ENCODE results near the gene IFFO2.

Gene IFFO2

DNA sequence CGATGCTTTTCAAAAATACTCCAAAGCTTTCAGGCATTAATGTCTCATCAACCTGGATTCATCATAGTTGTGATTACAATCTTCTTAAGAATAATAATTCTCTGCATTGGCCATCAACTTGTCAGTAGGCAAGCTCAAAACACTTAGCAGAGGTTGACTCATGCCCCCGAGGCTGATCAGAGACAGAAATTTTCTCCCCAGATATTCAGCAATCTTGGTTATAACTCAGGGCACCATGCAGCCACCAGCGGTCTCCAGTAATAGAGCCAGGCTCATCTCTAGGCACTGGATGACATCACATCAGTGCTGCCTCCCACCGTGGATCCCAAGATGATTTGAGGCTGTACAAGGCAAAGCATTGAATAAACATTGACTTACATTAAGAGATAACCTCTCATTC is 14.3 kb upstream of the IFFO2 start:
- no peak for DNase-seq

DNA sequence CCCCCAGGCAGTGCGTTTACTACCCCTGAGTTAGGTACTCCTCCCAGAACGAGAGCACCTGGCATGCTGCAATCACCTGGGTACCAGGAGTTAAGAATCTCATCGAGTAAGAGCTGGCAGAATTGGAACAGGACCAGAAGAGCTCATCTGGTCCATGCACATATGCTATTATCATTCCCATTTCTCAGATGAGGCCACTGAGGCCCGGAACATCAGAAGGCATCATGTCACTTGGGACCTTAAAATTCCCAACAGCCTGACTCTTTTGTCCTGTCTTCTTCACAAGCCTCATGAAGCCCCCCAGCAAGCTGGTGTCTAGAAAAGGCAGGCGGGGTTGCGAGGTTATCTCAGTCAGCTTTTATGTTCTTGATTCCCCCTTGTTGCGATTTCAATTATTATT is 13.9 kb upstream of the IFFO2 start:
- no peak for DNase-seq

DNA sequence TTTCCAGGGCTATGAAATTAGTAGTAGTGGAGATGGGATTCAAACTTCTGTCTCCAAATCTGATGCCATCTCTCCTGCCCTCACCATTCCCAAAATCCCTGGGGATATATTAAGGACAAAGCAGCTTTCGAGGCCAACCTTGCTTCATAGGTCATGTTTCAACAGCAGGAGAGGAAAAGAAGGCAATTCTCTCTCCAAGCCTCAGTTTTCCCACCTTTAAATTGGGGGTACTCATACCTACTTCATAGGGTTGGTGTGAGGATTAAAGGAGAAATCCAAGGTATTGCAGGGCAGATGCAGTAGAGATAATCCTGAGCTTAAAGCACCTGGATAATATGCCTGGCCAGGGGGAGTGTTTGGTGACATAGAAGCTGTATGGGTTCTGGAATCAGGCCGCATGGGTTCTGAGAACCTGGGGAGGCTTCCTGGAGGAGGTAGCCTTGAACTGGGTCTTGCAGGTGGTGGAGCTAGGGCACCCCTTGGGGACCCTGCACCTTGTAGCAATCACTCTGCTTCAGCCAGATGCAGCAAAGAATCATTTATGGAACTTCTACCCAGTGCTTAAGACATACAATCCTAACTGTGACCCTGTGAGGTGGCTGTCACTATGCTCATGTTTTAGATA is 10.7 kb upstream of the IFFO2 start:
- DNase-seq: no peak

DNA sequence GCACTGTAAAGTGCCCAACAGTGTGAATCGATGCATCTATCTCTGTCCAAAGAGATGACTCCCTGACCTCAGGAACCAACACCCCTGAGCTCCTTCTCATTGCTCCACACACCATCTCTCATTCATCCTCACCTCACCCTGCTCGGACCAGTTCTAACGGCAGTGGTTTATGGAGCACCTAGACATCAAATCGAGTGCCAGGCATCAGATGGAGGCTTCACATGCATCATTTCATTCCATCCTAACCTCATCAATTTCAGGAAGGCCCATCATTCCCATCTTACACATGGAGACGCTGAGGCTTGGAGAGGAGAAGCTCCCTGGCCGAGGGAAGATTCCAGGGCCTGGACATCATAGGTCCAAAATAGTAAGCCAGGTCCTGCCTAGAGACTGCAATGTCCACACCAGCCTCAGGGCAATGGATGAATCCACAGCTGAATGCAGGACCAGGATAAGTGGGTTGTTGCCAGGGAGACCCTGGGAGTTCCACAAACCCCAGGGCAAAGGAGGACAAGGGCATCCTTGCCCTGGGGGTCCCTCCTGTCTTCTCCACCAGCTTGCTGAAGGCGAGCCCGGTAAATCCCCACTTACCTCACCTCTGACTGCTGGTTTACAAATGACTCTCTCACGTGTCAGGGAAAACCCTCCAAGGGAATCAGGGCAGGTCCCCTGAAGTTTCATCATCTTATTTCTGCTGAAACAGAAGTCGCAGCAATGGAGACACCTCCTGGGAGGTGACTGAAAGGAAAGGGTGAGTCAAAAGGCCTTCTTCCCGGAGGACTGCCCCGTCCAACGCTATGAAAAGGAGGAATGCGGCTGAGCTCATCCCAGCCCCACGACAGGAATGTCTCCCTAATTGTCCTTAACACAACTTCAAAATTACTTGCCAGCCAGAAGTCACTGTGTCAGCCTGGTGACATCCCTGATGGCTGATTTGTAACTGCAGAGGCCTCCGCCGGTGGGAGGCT is 9.0 kb upstream of the IFFO2 start:
- no peak for DNase-seq

DNA sequence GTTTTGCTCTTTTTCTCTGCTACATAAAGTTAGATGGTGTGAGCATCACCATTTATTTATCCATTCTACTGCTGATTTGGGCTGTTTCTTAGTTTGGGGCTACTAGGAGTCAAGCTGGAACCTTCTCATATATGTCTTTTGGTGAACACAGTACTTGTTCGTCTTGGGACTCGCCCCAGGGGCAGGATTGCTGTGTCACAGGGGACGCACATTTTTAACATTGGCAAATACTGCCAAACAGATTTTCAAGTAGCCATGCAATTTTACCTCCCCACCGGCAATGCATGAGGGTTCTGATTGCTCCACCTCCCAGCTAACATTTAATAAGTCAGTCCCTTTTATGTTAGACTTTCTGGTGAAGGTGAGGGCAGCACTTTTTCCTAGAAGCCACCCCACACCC is 7.5 kb upstream of the IFFO2 start:
- DNase-seq: no peak

DNA sequence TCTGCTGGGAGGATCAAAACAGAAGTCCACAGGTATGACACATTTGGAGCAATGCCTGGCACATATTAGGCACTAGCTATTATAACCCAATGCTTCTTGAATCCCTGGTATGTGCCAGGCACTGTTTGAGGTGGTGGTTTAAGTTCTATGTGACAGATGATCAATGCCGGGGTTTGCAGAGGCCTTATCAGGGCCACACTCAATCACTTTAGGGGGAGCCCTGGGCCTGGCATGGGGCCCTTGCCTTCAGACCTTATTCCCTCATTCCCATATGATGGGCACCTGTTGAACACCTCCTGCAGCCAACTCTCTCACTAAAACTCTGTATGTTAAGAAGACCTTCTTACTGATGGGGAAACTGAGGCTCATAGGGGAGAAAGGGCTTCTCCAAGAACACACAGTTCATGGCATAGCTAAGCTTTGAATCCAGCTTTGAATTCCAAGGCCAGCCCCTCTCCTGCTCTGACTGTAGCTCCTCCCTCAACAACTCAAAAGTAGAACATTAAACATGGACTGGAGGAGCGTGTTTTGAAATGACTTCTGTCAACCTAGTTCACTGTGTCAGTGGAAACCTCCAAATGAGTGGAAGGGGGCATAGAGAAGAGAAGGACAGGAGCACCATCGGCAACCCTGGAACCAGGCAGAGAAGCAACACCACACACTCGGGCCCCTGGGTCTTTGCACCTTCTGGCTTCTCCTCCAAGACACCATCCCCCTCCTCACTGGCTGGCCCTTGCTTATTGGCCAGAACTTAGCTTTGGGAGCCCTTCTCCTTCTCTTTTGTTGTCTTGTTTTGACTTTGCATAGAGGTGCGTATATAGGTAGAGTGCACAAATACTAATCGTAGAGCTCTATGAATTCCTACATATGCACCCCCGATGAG is 6.6 kb upstream of the IFFO2 start:
- no peak for DNase-seq

DNA sequence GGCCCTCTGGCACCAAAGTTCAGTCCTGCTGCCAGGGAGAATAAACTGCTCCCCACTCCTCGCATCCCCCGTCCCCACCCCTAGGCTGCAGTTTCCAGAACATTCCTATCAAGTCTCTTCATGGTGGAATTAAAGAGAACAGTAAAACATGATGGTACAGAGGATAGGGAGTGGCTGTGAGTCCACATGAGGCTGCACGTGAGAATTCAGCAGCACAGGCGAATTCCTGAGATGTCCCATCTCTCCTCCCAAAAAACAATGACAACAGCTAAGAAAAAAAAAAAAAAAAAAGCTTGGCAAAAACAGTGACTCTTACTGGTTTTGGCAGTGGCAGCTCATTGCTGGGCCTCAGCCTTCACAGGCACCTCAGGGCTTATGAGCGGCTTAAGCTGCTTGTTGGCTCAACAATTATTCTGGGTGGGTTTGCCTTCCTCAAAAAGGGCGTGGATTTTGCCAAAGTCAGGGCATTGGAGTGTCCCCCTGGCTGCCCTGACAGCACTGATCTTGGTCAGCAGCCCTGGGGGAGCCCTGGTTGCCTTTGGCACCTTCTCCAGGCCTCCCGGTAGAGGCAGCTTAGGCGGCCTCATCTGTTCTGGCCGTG is 5.7 kb upstream of the IFFO2 start:
- DNase-seq: no peak

DNA sequence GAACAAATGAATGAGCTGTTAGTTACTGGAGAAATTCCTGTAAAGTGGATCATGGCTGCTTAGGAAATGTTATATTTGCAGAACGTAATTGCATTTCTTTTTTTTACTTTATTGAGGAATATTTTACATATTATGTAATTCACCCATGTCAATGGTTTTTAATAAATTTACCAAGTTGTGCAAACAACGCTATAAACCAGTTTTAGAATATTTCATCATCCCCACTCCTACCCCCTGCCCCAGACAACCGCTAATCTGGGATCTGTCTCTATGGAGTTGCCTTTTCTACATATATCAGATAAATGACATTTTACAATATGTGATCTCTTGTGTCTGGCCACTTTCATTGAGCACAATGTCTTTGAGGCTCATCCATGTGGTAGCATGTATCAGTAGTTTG is 4.3 kb upstream of the IFFO2 start:
- DNase-seq: no peak

DNA sequence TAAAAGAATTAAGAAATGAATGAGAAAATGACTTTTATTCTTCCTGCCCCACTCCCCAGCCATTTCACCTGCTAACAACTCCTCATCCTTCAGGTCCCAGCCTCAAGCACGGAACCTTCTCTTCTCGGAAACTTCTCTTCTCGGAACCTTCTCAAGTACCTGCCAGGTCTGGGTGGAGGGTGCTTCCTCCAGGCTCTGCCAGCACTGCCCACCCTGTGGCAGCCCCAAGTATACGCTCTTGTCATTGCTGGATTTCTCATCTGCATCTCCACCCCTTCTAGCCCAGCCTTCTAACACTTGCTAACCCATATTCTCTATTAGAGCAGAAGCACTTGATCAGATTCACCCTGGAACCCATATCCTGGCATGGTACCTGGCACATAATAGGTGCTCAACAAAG is 3.9 kb upstream of the IFFO2 start:
- DNase-seq: no peak

DNA sequence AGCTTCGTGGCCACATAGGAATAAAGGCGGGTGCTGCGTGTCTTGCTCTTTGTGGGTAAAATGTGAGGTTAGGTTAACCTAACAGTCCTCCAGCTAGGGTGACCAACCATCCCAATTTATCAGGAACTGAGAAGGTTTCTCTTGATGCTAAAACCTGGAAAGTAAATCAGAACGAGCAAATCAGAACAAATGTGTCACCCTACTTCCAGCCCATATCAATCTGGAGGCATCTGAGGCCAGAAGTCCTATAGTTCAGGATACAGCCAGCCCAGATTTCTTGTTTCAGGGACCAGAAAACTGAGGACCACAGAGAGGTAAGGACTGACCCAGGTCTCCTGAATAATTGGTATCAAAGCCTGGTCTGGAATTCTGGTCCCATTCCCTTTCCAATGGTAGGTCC is 3.1 kb upstream of the IFFO2 start:
- DNase-seq: no peak

DNA sequence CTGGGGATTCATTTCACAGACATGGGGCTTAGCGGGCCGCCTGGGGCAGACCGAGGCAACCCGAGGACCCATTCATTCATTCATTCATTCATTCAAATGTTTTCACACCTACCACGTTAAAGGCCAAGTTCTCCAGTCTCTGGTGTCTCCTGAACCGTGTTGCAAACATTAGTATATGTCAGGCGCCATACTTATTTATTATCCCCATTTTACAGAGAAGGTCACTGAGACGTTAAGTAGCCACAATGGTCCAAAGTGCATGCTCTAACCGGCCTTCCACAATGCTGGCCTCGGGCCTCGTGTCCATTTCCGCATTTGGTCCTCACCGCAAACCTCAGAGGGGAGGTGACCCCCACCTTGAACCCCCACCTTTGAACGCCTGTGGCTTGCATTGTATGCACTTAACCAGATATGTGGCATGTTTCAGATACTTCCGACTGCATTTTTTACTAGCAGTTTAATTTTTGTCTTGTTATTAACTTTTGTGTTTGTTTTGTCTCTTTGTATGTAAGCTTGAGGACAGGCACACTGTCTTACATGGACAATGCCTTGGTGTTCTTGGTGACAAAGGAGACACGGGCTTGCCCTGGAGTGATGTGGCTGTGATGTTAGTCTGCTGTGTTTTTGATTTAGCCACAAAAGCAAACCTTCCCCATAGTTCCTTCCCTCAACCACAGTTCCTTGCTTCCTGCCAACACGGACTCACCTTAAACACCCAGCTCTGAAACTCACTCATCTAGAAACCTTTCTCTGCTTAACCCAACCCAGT is 1.2 kb upstream of the IFFO2 start:
- DNase-seq: no peak

DNA sequence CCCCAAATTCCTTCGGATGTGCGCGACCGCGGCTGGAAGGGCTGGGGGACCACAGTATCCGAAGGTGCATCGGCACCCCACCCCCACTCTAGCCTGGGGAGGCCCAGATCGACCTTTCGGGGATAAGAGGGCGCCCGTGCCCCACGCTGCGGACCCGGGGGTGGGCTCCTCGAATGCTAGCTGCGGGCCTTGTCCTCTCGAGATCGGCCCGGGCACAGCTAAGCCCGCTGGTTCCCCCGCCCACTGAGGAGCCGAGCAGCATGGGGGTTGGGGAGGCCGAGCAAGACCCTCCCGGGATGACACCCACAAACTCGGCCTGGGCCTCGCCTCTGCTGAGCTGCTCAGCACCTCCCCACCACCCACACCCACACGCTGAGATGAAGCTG is 653 bp upstream of the IFFO2 start:
- no peak for DNase-seq

DNA sequence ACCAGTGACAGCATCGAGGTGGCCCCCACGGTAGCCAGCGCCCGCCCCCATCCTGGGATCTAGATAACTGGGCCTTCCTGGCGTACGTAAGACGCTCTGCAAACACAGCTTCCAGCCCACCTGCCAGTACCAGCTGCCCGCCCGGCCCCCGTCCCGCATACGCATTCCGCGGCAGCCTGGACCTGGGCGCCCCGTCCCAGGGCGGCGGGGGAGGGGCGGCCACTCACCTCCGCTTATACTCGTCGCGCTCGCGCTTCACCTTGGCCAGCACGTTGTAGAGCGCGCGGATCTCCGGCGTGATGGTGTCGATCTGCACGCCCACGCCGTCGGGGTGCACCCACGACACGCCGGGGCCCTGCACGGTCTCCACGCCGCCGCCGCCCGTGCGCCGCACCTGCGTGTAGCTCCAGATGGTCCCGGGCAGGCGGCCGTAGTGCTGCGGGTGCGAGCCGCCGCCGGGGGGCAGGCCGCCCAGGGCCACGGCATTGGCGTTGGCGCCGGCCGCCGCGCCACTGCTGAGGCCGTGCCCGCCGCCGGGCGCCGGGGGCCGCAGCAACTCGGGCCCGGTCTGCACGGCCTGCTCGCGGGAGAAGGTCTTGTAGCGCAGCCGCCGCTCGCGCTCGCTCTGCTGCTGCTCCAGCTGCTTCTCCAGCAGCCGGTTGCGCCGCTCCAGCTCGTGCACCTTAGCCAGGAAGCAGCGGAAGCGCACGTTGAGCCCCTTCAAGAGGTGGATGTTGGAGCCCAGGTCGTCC is 859 bp downstream of the IFFO2 start:
- peak; percentile 40 for DNase-seq

DNA sequence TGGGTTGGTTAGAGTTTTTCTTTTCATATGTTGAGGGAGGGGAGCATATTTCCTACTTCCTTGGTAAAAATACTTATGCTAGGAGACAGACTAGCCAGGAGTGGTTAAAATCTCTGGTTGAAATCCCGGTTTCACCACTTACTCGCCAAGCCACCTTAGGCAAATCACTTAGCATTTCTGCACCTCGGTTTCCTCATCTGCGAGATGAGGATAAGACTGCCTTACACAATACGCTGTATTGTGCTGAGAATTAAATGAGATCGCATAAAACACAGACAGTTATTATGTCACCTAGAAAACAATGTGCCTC is 1.4 kb downstream of the IFFO2 start:
- DNase-seq: no peak

DNA sequence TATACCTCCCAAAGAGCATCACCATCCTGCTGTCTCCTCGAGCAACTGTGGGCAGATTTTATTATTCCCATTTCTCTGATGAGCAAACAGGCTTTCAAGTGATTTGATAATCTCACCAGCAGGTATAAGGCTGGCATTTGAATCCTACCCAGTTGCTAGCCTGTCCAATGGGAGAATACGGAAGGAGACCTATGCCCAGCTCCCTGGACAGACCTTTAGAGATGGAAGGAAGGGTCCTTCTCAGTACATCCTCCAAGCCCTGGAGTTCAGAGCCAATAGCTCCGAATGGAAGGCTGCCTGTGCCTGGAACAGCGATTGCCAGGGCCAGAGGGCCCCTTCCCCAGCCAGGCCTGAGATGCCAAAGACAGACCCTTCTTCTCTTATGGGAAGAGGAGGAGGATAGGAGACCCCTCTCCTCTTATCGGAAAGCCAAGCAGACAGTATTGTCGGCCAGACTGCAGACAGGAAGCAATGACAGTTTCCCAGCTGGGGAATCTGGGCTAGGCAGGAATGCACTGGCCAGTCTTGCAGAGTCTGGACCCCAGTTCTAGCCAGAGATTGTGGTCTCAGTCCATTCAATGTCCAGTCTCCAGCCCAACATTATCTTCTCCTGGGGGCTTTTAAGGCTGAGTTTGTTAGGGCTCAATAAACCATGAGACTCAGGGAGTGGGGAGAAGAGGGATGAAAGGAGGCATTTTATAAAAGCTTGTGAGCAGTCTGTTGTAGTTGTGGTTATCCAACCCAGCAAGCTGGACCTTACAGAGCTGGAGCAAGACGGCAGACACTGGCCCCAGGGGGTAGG is 2.0 kb downstream of the IFFO2 start:
- no peak for DNase-seq

DNA sequence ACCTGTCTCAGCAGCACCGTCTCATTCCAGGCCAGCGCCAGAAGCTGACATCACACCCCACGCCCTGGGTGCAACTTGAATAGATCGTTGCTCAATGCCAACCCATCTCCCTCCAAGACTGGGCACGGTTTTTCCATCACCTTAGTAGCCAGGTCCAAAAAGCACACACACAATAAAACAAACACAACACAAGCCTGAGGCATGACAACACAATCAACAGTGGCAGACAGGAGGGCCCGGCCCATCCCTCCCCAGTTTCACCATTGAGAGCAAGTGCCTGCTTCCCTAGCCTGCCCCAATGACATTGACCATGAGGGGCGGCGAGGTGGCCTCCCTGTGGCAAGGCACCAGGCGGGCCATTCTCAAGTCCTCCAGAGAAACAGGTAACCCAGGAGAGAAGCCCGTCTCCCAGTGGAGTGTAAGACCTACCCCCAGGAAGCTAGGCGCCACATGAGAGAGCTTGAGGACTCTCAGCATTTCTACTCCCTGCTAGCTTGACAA is 2.7 kb downstream of the IFFO2 start:
- DNase-seq: no peak

DNA sequence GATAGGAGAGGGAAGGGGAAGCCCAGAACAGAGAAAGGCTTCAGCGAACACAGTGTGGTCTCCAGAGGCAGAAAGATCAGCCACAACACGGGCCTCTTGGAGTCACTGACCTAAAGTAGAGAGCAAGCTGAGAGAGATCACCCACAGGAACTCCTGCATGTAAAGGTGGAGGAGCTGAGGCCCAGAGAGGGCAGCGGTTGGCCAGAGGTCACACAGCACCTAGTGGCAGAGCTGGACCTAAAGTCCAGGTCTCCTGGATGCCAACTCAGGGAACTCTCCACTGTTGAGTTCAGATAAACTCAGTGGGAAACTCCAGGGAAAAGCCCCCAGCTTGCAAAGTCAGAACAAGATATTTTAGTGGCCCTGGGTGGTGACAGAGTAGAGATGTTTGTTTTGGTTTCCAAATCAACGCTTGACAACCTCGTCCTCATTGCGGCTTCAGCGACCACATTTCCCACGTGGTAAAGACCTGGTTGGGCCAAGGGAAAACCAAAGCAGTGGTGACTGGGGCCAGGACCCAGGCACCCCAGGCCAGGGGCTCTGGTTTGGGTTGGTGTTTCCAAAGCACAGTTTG is 4.6 kb downstream of the IFFO2 start:
- DNase-seq: peak; percentile 73

DNA sequence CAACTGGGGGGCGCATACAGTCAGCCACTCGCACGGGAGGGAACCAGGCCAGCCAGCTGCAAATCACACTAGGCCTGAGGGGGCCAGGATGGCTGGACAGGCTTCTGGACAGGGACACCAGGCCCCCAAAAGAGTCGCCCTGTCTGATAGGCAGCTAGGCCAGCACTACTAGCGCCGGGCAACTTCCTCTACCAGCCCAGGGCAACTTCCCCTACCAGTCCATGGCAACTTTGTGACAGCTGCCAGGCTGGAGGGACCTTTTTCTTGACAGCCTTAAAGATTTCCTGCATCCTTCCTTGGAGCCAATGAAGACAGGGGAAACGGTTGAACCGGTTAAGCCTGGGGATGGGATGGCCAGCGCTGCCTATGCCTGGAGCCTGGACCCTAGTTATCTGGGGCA is 5.1 kb downstream of the IFFO2 start:
- DNase-seq: no peak

DNA sequence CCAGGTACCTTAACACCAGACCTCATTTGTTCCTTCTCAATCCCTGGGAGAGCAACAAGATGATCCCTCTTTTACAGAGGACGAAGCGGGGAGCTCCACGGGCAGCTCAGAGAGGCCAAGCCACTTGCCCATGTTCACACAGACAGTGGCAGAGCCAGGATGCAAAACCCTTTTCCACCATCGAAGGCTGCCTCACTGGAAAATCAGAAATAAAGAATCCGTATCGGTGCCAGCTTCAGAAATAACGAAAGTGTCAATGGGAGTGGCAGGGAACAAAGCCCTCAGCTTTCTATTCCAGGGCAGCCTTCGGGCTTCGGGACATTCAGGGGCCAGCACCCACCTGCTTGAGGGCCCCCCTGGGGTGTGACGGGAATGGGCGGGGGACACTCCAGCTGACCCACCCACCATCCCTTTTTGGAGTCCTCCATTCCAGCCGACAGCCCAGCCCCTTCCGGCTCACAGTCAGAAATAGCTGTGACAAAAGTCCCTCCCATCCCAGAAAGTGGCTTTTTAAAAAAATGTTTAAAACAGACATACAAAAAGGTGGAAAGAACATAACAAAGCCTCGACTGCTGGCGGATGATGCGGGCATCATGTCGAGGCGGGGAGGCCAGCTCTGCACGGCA is 6.0 kb downstream of the IFFO2 start:
- DNase-seq: peak; percentile 30

Data from activated gamma-delta T cell treated with Interleukin-2 at 50 U/mL for 16 hours (primary cell).